HepG2 (cell line): Measurements from ENCODE around the gene MPIG6B. TPM values are rescaled to one million over a fixed set of nuclear protein-coding genes. Genes with fewer than 3 reads are reported as not detected.
A peak's percentile ranks its signal among the peaks of the same experiment; 100 is the strongest.

Experiments
- ATAC-seq: fragments of 200-7000 bp; cut with Tn5 transposase; 3 replicates; pipeline ENCODE4 v1.9.1; 2020; ENCODE audit warnings: mild to moderate bottlenecking, moderate library complexity
- BruUV-seq: library from RNA; stranded (reverse); fragments of 400-500 nt; replicated peaks from 2 replicates; lab custom pipeline; 2021; lab: Mats Ljungman, UMichigan
- CTCF ChIA-PET: fragments of 300-600 bp; formaldehyde crosslinking; extraction: SDS; loops from one replicate; lab custom pipeline; 2021; ENCODE audit warnings: low total read pairs, inconsistent platforms, low intra/inter-chr PET ratio; lab: Yijun Ruan, JAX
- POLR2A ChIA-PET: fragments of 350-600 bp; sonication (Branson Sonifier 250); formaldehyde crosslinking; loops from one replicate; lab custom pipeline; 2020; ENCODE audit warnings: antibody characterized with exemption, inconsistent platforms; lab: Yijun Ruan, JAX
- DNase-seq: peaks from one replicate; pipeline ENCODE4 v3.0.0-alpha.2; 2015; ENCODE audit warnings: low spot score
- FAIRE-seq: peaks from 3 replicates; lab custom pipeline; 2011; peaks lifted over from hg19 to GRCh38; lab: Jason Lieb, UNC
- H2AFZ ChIP-seq: one replicate; pipeline ENCODE4 v1.6.1; 2011; ENCODE audit warnings: low read length, inconsistent platforms
- H3K27ac ChIP-seq: fragments of 300-600 bp; 3 replicates; pipeline ENCODE4 v1.8.0; 2011; ENCODE audit warnings: mixed run types, mild to moderate bottlenecking, mixed read lengths, low read length, inconsistent platforms; ENCODE audit not compliant: insufficient read depth; ENCODE audit errors: extremely low read length
- H3K27me3 ChIP-seq, 2 experiments: fragments of 200-600 bp in 1 of 2; 2 replicates in 1 of 2; 3 replicates in 1 of 2; pipeline versions ENCODE4 v1.6.0 to v1.8.0; 2011; ENCODE audit warnings: low read length in 2 of 2, mild to moderate bottlenecking in 2 of 2, moderate library complexity in 2 of 2, inconsistent platforms in 1 of 2; ENCODE audit not compliant: insufficient read depth in 2 of 2, control insufficient read depth in 1 of 2
- H3K36me3 ChIP-seq, 2 experiments: fragments of 200-600 bp in 1 of 2; replicated peaks in 1 of 2; 2 replicates in 1 of 2; 3 replicates in 1 of 2; pipeline versions ENCODE4 v1.5.1 to v1.8.0; 2011; ENCODE audit warnings: low read length in 2 of 2, inconsistent platforms in 1 of 2; ENCODE audit not compliant: insufficient read depth in 2 of 2, control insufficient read depth in 1 of 2
- H3K4me1 ChIP-seq: 2 replicates; pipeline ENCODE4 v1.5.1; 2012; ENCODE audit warnings: low read length, inconsistent platforms; ENCODE audit not compliant: insufficient read depth
- H3K4me2 ChIP-seq: 2 replicates; pipeline ENCODE4 v1.6.0; 2011; ENCODE audit warnings: low read depth, low read length, inconsistent platforms
- H3K4me3 ChIP-seq, 3 experiments: fragments of 200-600 bp in 1 of 3; sonication (generic), shearing (Covaris generic) in 1 of 3; replicated peaks in 1 of 3; 2 replicates each; pipeline ENCODE4 v1.5.1; 2011 to 2016; ENCODE audit warnings: low read length in 3 of 3, inconsistent platforms in 2 of 3, low read depth in 2 of 3, mild to moderate bottlenecking in 2 of 3, control low read depth in 1 of 3, mixed read lengths in 1 of 3; ENCODE audit not compliant: insufficient read depth in 1 of 3
- H3K79me2 ChIP-seq: one replicate; pipeline ENCODE4 v1.6.1; 2011; ENCODE audit warnings: low read length, inconsistent platforms; ENCODE audit not compliant: insufficient read depth
- H3K9ac ChIP-seq: 2 replicates; pipeline ENCODE4 v1.6.0; 2011; ENCODE audit warnings: mild to moderate bottlenecking, low read depth, low read length, inconsistent platforms; ENCODE audit not compliant: insufficient read depth
- H3K9me3 ChIP-seq: 2 replicates; pipeline ENCODE4 v1.5.1; 2012; ENCODE audit warnings: mild to moderate bottlenecking, low read length
- H4K20me1 ChIP-seq: 2 replicates; pipeline ENCODE4 v1.6.0; 2011; ENCODE audit warnings: inconsistent platforms, mild to moderate bottlenecking, low read length, moderate library complexity; ENCODE audit not compliant: insufficient read depth
- AGO2 ChIP-seq: fragments of 200-400 bp; formaldehyde crosslinking; optimal IDR thresholded peaks from 2 replicates; pipeline ENCODE3; 2017; ENCODE audit warnings: mild to moderate bottlenecking, low read depth, low read length, moderate library complexity
- ZBTB37 ChIP-seq: sonication (generic); formaldehyde crosslinking; IDR thresholded peaks from 2 replicates; pipeline ENCODE4 v1.4.0; 2020; ENCODE audit warnings: mild to moderate bottlenecking, missing genetic modification reagents
- ZNF230 ChIP-seq: sonication (generic); formaldehyde crosslinking; IDR thresholded peaks from 2 replicates; pipeline ENCODE4 v1.4.0; 2020; ENCODE audit warnings: mild to moderate bottlenecking, missing genetic modification reagents
- ZNF414 ChIP-seq: sonication (generic); formaldehyde crosslinking; IDR thresholded peaks from 2 replicates; pipeline ENCODE4 v1.5.0; 2020; ENCODE audit warnings: missing genetic modification reagents
- ZNF572 ChIP-seq: sonication (generic); formaldehyde crosslinking; IDR thresholded peaks from 2 replicates; pipeline ENCODE4 v1.5.1; 2020; ENCODE audit warnings: mild to moderate bottlenecking, missing genetic modification reagents
- ZNF75D ChIP-seq: sonication (generic); formaldehyde crosslinking; IDR thresholded peaks from 2 replicates; pipeline ENCODE4 v1.8.1; 2023; ENCODE audit warnings: missing genetic modification reagents, mild to moderate bottlenecking, borderline replicate concordance
- ZNF83 ChIP-seq: sonication (generic); formaldehyde crosslinking; IDR thresholded peaks from 2 replicates; pipeline ENCODE4 v1.4.0; 2020; ENCODE audit warnings: missing genetic modification reagents, mild to moderate bottlenecking, borderline replicate concordance
- WGBS: methylation state at CpG from one replicate; pipeline ENCODE4 v1.1.6; 2017; ENCODE audit warnings: low lambda C conversion rate; 5-methylcytosine and 5-hydroxymethylcytosine counted together
- in situ Hi-C: cut with HindIII; loops from 2 replicates; pipeline ENCODE4 v1.10.0; 2017; ENCODE audit warnings: low pct_unique_long_range_greater_than_20kb; ENCODE audit not compliant: extremely low pct_ligation_motif_present
- intact Hi-C: fragments of 100-400 bp; cut with micrococcal nuclease; formaldehyde crosslinking; loops from one replicate; pipeline ENCODE4 v1.10.0; 2022; ENCODE audit not compliant: unreplicated experiment
- polyA plus RNA-seq, 8 experiments: library from polyadenylated mRNA; depleted of rRNA in 3 of 8; stranded (reverse) in 7 of 8; unstranded in 1 of 8; fragments of >200 nt; fragmentation: Illumina TruSeq in 4 of 8; extraction: Trizol in 4 of 8; gene quantifications; 2 replicates each; pipeline versions ENCODE4 v1.2.1 to v1.2.3, GENCODE V29; 2011 to 2016; ENCODE audit warnings: low read depth in 4 of 8, missing spikeins in 1 of 8, mixed read lengths in 1 of 8; ENCODE audit not compliant: insufficient read depth in 1 of 8
- total RNA-seq, 5 experiments: library from RNA; depleted of rRNA; stranded (reverse); fragments of >200 nt; fragmentation: Illumina TruSeq; extraction: Trizol; gene quantifications; 2 replicates each; pipeline ENCODE4 v1.2.3, GENCODE V29; 2016; ENCODE audit warnings: low read depth in 1 of 5
- TF ChIP-seq, protein P1 (sequence below): sonication (generic); formaldehyde crosslinking; IDR thresholded peaks from 2 replicates; pipeline ENCODE4 v1.4.0; 2020; ENCODE audit warnings: mild to moderate bottlenecking, missing genetic modification reagents
- TF ChIP-seq, protein P2 (sequence below): sonication (generic); formaldehyde crosslinking; IDR thresholded peaks from 2 replicates; pipeline ENCODE4 v1.4.0; 2020; ENCODE audit warnings: mild to moderate bottlenecking, missing genetic modification reagents
- TF ChIP-seq, protein P3 (sequence below): sonication (generic); formaldehyde crosslinking; IDR thresholded peaks from 2 replicates; pipeline ENCODE4 v1.8.1; 2022; ENCODE audit warnings: low read depth, mild to moderate bottlenecking, missing genetic modification reagents

MPIG6B gene
- total and polyA plus RNA-seq, 2 of the 13 experiments (the other 11 are each of a cell fraction or from before 2014, with no cell fraction given) = not detected

GRCh38 chr6:31727717-31728671 is 4.8 kb downstream of the MPIG6B start (continued):
- TF ChIP-seq ZNF83 (CRISPR knock-in tag) (no peak), AGO2 (no peak)
- TF ChIP-seq, protein P1, sequence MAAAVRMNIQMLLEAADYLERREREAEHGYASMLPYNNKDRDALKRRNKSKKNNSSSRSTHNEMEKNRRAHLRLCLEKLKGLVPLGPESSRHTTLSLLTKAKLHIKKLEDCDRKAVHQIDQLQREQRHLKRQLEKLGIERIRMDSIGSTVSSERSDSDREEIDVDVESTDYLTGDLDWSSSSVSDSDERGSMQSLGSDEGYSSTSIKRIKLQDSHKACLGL (CRISPR knock-in tag) = no peak
- TF ChIP-seq, protein P2, sequence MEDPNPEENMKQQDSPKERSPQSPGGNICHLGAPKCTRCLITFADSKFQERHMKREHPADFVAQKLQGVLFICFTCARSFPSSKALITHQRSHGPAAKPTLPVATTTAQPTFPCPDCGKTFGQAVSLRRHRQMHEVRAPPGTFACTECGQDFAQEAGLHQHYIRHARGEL (CRISPR knock-in tag) = no peak

- Histone ChIP-seq H3K4me2 (peak within 1 kb of the TSS; percentile 86), H3K79me2 (peaks cover 10% of the 10 kb centered on the region), H4K20me1 (peaks cover 21% of the 10 kb centered on the region; the same call in 1 of the 2 replicates), H3K4me3 (peak within 1 kb of the TSS; percentile 60 to 79 (median 72)), H3K9me3 (no peaks in the 10 kb centered on the region), H3K36me3 (peaks cover 23 to 33% of the 10 kb centered on the region in 2 experiments), H2AFZ (no peak within 1 kb of the TSS), H3K4me1 (peaks cover 50% of the 10 kb centered on the region), H3K9ac (peak within 1 kb of the TSS; percentile 65), H3K27ac (peak within 1 kb of the TSS; percentile 72), H3K27me3 (no peaks in the 10 kb centered on the region)
- BruUV-seq = no TSS peak
- 81% methylated on average over 36 of the region's 36 CpGs for WGBS
- DNase-seq (no peak), FAIRE-seq (no peak), ATAC-seq (peak; percentile 0; the same call in 2 of the 3 replicates)
- ChIA-PET POLR2A (interaction anchor here (0.7 to 11.3 kb wide), 30 partner anchors 10 to 223 kb away, joined by 3 to 279 read pairs (median 5); partner anchors contain the start of genes ABHD16A, BAG6, C6orf47 and CLIC1), CTCF (interaction anchor here (0.8 to 4.2 kb wide), 6 partner anchors 10 to 101 kb away, joined by 3 to 74 read pairs (median 4); partner anchors contain the start of genes LY6G5C and MSH5)
- intact Hi-C loops (loop anchor here (1.0 kb wide), 2 partner anchors 8 to 40 kb away; no protein-coding TSS in a partner anchor), in situ Hi-C loops (no loop called here)
- TF ChIP-seq ZNF230 (no peak), ZNF572 (CRISPR knock-in tag) (0 out of 2 replicates have a peak, but pooled peaks have one; percentile 81), ZNF414 (CRISPR knock-in tag) (no peak), ZNF75D (CRISPR knock-in tag) (0 out of 2 replicates have a peak, but pooled peaks have one; percentile 50), ZBTB37 (CRISPR knock-in tag) (no peak)
- TF ChIP-seq, protein P3, sequence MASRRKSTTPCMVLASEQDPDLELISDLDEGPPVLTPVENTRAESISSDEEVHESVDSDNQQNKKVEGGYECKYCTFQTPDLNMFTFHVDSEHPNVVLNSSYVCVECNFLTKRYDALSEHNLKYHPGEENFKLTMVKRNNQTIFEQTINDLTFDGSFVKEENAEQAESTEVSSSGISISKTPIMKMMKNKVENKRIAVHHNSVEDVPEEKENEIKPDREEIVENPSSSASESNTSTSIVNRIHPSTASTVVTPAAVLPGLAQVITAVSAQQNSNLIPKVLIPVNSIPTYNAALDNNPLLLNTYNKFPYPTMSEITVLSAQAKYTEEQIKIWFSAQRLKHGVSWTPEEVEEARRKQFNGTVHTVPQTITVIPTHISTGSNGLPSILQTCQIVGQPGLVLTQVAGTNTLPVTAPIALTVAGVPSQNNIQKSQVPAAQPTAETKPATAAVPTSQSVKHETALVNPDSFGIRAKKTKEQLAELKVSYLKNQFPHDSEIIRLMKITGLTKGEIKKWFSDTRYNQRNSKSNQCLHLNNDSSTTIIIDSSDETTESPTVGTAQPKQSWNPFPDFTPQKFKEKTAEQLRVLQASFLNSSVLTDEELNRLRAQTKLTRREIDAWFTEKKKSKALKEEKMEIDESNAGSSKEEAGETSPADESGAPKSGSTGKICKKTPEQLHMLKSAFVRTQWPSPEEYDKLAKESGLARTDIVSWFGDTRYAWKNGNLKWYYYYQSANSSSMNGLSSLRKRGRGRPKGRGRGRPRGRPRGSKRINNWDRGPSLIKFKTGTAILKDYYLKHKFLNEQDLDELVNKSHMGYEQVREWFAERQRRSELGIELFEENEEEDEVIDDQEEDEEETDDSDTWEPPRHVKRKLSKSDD (CRISPR knock-in tag) = no peak
These were observed 5.8 kb downstream of the MPIG6B start, which contains the start of gene DDAH2 for GRCh38 chr6:31728767-31729514. DDAH2 (minus strand) TSS chr6:31729299; CDS start chr6:31729161, 138 bp downstream.
